ENCODE data around the gene LRRC59.

LRRC59 gene

GRCh38 chr17:50363217-50364060 is 33.9 kb downstream of the LRRC59 start:
- no peak overlapping the region for H3K4me3 ChIP-seq (ENCODE audit: low read depth, low read length)
- in situ Hi-C loops (cut with HindIII; ENCODE audit: low sequenced_read_pairs): no loop called here
- DNase-seq (ENCODE audit: low read depth): peak; percentile 55
- no peak for TF ChIP-seq CTCF (IDR thresholded peaks at IDR 0.05; ENCODE audit: low read depth, low read length, missing control alignments)

GRCh38 chr17:50362661-50363060 is 34.7 kb downstream of the LRRC59 start:
- in situ Hi-C loops (cut with HindIII; ENCODE audit: low sequenced_read_pairs): no loop called here
- no peak for DNase-seq (ENCODE audit: low read depth)
- TF ChIP-seq CTCF (IDR thresholded peaks at IDR 0.05; ENCODE audit: low read depth, low read length, missing control alignments): no peak
- no peak overlapping the region for H3K4me3 ChIP-seq (ENCODE audit: low read depth, low read length)

DNA sequence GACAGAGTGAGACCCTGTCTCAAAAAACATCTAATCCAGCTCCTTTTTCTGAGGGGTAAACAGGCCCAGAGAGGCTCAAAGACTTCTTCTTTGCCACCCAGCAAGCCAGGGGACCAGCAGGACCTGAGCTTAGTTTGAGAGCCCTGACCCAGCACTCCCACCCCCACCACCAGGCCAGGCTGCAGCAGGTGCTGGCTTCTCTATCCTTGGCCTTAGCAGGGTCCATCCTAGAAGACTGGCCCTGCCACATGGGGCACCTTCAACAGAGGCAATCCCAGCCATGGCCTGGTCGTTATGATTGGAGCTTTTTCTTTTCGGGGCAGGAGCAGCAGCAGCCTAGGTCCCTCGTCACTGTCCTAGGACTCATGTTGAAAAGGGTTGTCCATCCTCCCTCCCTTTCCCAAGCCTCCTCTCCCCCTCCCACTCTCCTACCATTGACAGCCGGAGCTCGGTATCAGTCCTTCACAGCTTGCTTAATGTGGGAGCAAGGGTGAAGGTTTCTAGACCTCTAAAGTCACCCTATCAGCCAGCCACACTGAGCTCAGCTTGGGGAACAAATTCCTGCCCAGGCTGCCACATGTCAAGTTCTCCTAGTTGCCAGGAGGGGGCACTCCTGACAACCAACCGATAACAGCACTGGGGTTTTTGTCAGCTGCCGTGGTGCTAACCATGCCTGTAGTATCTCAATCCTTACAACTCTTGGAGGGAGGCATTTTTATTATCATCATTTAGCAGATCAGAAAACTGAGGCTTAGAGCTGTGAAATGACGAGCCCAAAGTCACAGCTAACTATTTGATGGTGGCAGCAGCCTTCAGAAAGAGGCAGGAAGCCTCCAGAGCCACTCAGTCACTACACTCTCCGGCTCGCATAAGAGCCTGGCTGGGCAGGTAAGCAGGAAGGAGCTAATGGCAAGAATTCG is 35.5 kb downstream of the LRRC59 start:
- peak; percentile 29 for DNase-seq (ENCODE audit: low read depth)
- in situ Hi-C loops (cut with HindIII; ENCODE audit: low sequenced_read_pairs): no loop called here
- TF ChIP-seq CTCF (IDR thresholded peaks at IDR 0.05; ENCODE audit: low read depth, low read length, missing control alignments): peak; percentile 83
- H3K4me3 ChIP-seq (ENCODE audit: low read depth, low read length): no peak overlapping the region

- no peak for TF ChIP-seq CTCF (IDR thresholded peaks at IDR 0.05; ENCODE audit: low read depth, low read length, missing control alignments)
- in situ Hi-C loops (cut with HindIII; ENCODE audit: low sequenced_read_pairs): no loop called here
- no peak for DNase-seq (ENCODE audit: low read depth)
- H3K4me3 ChIP-seq (ENCODE audit: low read depth, low read length): no peak overlapping the region
Measured at GRCh38 chr17:50360486-50361115, 36.7 kb downstream of the LRRC59 start.

GRCh38 chr17:50359998-50360461 is 37.3 kb downstream of the LRRC59 start:
- no peak for DNase-seq (ENCODE audit: low read depth)
- in situ Hi-C loops (cut with HindIII; ENCODE audit: low sequenced_read_pairs): no loop called here
- no peak for TF ChIP-seq CTCF (IDR thresholded peaks at IDR 0.05; ENCODE audit: low read depth, low read length, missing control alignments)
- H3K4me3 ChIP-seq (ENCODE audit: low read depth, low read length): no peak overlapping the region
